ENCODE measurements around the gene BCLAF1. TPM values are rescaled to one million over a fixed set of nuclear protein-coding genes. Genes with fewer than 3 reads are reported as not detected.

Gene BCLAF1
- total RNA-seq, 1 experiment from 2014 or later, result 77.7 TPM

GRCh38 chr6:136265101-136265500, 24.5 kb downstream of the BCLAF1 start:
- in situ Hi-C loops (cut with HindIII; ENCODE audit: low pct_unique_long_range_greater_than_20kb, low sequenced_read_pairs), result no loop called here

DNA sequence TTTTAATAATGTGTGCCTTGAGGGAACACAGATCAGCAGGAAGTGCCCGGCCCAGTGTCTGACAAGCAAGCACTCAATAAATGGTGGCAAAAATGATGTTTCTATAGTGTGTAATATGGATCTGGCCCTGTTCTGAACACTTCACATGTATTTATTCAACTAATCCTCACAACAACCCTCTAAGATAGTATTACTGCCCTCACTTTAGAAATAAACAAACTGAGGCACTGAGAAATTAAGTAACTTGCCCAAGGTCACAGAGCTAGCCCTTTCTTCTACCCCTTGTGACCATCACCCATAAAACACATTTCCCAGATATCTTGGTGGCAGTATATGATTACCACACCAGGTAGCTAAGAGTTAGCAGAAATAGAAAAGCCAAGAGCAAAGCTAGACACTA, 26.7 kb downstream of the BCLAF1 start:
- no peak for DNase-seq (ENCODE audit: low read depth, low spot score)
- in situ Hi-C loops (cut with HindIII; ENCODE audit: low pct_unique_long_range_greater_than_20kb, low sequenced_read_pairs), result no loop called here

More at GRCh38 chr6:136265101-136265500, 24.5 kb downstream of the BCLAF1 start:
- DNase-seq (ENCODE audit: low read depth, low spot score), result no peak

GRCh38 chr6:136254851-136255466, 34.7 kb downstream of the BCLAF1 start:
- in situ Hi-C loops (cut with HindIII; ENCODE audit: low pct_unique_long_range_greater_than_20kb, low sequenced_read_pairs), result no loop called here
- no peak for DNase-seq (ENCODE audit: low read depth, low spot score)

- in situ Hi-C loops (cut with HindIII; ENCODE audit: low pct_unique_long_range_greater_than_20kb, low sequenced_read_pairs), result no loop called here
- DNase-seq (ENCODE audit: low read depth, low spot score), result no peak
Measured at GRCh38 chr6:136253734-136254133, 35.9 kb downstream of the BCLAF1 start.

- in situ Hi-C loops (cut with HindIII; ENCODE audit: low pct_unique_long_range_greater_than_20kb, low sequenced_read_pairs), result no loop called here
- DNase-seq (ENCODE audit: low read depth, low spot score), result no peak
Measured at GRCh38 chr6:136252441-136252840, 37.2 kb downstream of the BCLAF1 start.

DNA sequence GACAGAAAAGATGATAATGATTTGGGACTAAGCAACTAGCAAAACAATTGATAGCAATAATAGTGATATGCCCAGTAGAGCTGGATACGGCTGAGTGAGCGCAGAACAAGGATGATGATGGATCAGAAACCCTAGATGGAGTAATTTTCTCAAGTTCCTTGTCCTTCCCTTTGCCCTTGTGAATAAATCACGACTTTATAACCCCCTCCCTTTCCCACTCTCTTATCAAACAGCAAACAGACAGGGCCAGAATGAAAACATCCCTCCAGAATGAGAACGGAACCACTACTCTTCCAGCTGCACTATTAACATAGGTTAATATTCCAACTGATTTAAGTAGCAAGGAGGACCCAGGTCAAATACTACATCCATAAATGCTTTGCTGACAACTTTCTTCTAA, 38.3 kb downstream of the BCLAF1 start:
- in situ Hi-C loops (cut with HindIII; ENCODE audit: low pct_unique_long_range_greater_than_20kb, low sequenced_read_pairs), result no loop called here
- DNase-seq (ENCODE audit: low read depth, low spot score), result no peak

DNA sequence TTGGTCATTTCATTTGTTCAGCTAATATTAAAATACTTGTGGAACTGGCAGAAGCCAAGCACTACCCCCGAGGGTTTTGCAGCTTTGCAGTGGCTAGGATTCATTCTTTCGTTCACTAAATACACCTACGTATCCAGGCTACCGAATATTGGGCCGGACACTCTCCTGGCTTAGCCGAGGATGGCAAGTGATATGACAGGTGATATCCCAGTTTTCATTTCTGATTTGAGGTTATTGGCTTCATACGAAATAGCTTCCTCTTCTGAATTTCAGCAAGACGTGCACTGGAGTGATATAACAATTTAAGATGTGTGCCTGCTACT, 39.0 kb downstream of the BCLAF1 start:
- in situ Hi-C loops (cut with HindIII; ENCODE audit: low pct_unique_long_range_greater_than_20kb, low sequenced_read_pairs), result no loop called here
- DNase-seq (ENCODE audit: low read depth, low spot score), result no peak

- DNase-seq (ENCODE audit: low read depth, low spot score), result peak; percentile 99
- in situ Hi-C loops (cut with HindIII; ENCODE audit: low pct_unique_long_range_greater_than_20kb, low sequenced_read_pairs), result no loop called here
Measured at GRCh38 chr6:136249811-136250685, 39.6 kb downstream of the BCLAF1 start, which contains the start of gene MTFR2. TSS of gene MTFR2 (minus strand) at chr6:136250311. CDS start at chr6:136249099, 1,212 bp downstream.

- in situ Hi-C loops (cut with HindIII; ENCODE audit: low pct_unique_long_range_greater_than_20kb, low sequenced_read_pairs), result no loop called here
- no peak for DNase-seq (ENCODE audit: low read depth, low spot score)
Measured at GRCh38 chr6:136249336-136249735, 40.3 kb downstream of the BCLAF1 start.

GRCh38 chr6:136244061-136244616, 45.5 kb downstream of the BCLAF1 start:
- in situ Hi-C loops (cut with HindIII; ENCODE audit: low pct_unique_long_range_greater_than_20kb, low sequenced_read_pairs), result no loop called here
- no peak for DNase-seq (ENCODE audit: low read depth, low spot score)

DNA sequence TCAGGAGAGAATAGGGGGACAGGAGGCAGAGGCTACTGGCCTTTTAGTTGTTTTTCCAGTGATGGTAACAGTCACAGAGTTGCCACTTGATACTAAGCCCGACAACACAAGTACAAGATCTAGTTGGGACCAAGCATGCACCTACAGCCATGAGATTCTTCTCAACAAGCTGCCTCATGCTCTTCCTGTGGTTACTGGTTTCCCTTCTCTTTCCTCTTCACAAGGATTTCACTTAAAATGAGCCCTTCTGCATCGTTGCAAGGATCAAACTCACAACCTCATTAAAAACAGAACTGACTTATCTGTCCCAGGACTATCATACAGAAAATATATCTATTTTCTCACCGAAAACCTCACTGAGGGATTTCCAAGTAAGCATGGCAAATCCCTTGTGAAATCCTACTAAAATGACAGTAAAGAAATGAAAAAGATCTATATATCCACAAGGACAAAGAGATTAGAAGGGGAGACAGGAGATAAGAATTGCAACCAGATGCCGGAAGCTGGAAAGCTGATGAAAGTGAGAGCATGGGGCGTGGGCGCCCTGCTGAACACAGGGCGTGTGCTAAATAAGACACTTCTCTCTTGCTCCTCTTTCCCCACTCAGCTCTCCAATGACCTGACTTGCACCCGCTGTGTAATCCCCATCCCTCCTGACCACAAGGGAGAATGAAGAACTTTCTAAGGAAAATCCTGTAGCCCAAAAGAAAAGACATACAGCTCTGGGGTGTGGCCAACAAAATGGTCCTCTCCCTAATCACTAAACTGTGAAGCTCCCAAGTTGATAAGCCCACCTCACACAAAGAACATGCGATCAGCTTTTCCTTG, 53.0 kb downstream of the BCLAF1 start:
- in situ Hi-C loops (cut with HindIII; ENCODE audit: low pct_unique_long_range_greater_than_20kb, low sequenced_read_pairs), result no loop called here

GRCh38 chr6:136235233-136235564, 54.4 kb downstream of the BCLAF1 start:
- in situ Hi-C loops (cut with HindIII; ENCODE audit: low pct_unique_long_range_greater_than_20kb, low sequenced_read_pairs), result no loop called here
- DNase-seq (ENCODE audit: low read depth, low spot score), result no peak

More for the DNA sequence above, 53.0 kb downstream of the BCLAF1 start:
- DNase-seq (ENCODE audit: low read depth, low spot score), result no peak

- no peak for DNase-seq (ENCODE audit: low read depth, low spot score)
- in situ Hi-C loops (cut with HindIII; ENCODE audit: low pct_unique_long_range_greater_than_20kb, low sequenced_read_pairs), result no loop called here
Measured at GRCh38 chr6:136232701-136233100, 56.9 kb downstream of the BCLAF1 start.

DNA sequence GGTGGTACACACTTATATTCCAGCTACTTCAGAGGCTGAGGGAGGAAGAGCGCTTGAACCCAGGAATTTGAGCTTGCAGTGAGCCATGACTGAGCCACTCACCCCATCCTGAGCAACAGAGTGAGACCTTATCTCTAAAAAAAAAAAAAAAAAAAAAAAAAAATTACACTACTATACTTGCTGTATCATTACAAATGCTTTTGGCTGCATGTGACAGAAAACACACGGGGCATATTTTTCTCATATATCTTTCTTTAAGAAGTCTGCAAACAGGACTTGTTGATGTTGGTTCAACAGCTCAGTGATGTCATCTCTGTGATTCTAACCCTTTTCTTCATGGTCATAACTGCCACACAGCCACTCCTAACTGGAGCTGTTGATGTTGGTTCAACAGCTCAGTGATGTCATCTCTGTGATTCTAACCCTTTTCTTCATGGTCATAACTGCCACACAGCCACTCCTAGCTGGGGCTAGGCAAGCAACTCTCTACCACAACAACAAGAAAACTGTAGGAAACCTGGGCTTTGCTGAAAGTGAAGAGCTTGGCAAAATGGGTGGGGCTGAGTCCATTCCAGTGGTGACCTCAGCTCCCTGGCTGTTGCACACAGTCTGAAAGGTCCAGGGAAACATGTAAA, 59.3 kb downstream of the BCLAF1 start:
- DNase-seq (ENCODE audit: low read depth, low spot score), result no peak
- in situ Hi-C loops (cut with HindIII; ENCODE audit: low pct_unique_long_range_greater_than_20kb, low sequenced_read_pairs), result no loop called here

- in situ Hi-C loops (cut with HindIII; ENCODE audit: low pct_unique_long_range_greater_than_20kb, low sequenced_read_pairs), result no loop called here
- DNase-seq (ENCODE audit: low read depth, low spot score), result no peak
Measured at GRCh38 chr6:136228814-136229213, 60.8 kb downstream of the BCLAF1 start.

DNA sequence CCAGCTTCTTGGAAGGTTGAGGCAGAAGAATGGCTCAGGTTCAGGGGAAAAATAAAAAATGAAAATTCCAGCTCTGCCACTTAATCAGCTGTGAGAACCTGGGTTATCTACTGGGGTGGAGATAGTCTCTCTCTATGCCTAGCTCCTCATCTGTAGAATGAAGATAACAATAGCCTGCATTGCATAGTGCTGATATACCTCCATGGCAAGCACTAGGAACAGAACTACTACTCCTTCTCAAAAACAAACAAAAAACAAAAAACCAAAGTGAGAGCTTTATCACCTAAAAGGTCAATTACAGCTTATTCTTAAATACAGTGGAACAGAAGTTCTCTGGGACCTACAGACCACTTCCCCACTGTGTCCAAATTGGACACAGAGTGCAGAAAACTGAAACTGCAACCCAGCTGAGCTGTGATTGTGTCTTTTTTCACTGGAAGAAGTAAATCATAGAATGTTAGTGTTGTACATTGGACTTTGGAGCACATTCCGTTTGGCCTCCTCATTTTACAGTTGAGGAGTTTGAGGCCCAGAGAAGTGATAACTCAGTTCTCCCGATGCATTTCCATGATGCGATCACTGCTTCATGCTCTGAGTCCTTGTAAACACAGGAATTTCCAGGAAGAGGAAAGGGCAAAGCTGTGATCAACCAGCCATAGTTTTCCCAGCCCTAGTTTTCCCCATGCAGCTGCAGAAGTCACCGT, 62.8 kb downstream of the BCLAF1 start:
- in situ Hi-C loops (cut with HindIII; ENCODE audit: low pct_unique_long_range_greater_than_20kb, low sequenced_read_pairs), result no loop called here
- DNase-seq (ENCODE audit: low read depth, low spot score), result no peak

- DNase-seq (ENCODE audit: low read depth, low spot score), result peak; percentile 64
- in situ Hi-C loops (cut with HindIII; ENCODE audit: low pct_unique_long_range_greater_than_20kb, low sequenced_read_pairs), result no loop called here
Measured at GRCh38 chr6:136226027-136226673, 63.5 kb downstream of the BCLAF1 start.

Data from SK-MEL-5 (cell line).